Tibial nerve (tissue), 4 donors: Measurements from ENCODE around the gene GHITM.
"Not testable (repeated sequence)": the region's sequence is repeated elsewhere in the genome, so short reads cannot be mapped to it uniquely, and the experiment has no call there.

ENCODE experiments used
- CTCF ChIP-seq, 5 experiments: fragments of 200-600 bp in 3 of 5; fragments of 450-650 bp in 2 of 5; sonication (generic) in 3 of 5; IDR thresholded peaks; one replicate each; pipeline ENCODE4 v1.5.1; 2016 to 2019; ENCODE audit warnings: antibody characterized with exemption in 5 of 5, mild to moderate bottlenecking in 3 of 5, moderate library complexity in 2 of 5
- EP300 ChIP-seq, 2 donors: sonication (generic); formaldehyde crosslinking; IDR thresholded peaks; one replicate each; pipeline ENCODE4 v1.6.1; 2017; ENCODE audit warnings: antibody characterized with exemption in 2 of 2, mild to moderate bottlenecking in 1 of 2
- POLR2A ChIP-seq, 2 donors: fragments of 450-650 bp; IDR thresholded peaks; one replicate each; pipeline ENCODE4 v1.6.1; 2017; ENCODE audit warnings: antibody characterized with exemption in 2 of 2, mild to moderate bottlenecking in 2 of 2, moderate library complexity in 2 of 2

- not testable (repeated sequence) for TF ChIP-seq CTCF, POLR2A, EP300 (IDR thresholded peaks at IDR 0.05)
These were observed 29.5 kb upstream of the GHITM start for GRCh38 chr10:84109772-84110171.
